ENCODE results near the gene AUNIP.
"Not testable (repeated sequence)": the region's sequence is repeated elsewhere in the genome, so short reads cannot be mapped to it uniquely, and the experiment has no call there.

The AUNIP gene

GRCh38 chr1:25863486-25864262 is 4.4 kb upstream of the AUNIP start:
- DNase-seq, result no peak

- DNase-seq, result no peak
Measured at GRCh38 chr1:25862785-25863485, 3.7 kb upstream of the AUNIP start.

GRCh38 chr1:25861316-25862286 is 2.3 kb upstream of the AUNIP start:
- DNase-seq, result no peak

DNA sequence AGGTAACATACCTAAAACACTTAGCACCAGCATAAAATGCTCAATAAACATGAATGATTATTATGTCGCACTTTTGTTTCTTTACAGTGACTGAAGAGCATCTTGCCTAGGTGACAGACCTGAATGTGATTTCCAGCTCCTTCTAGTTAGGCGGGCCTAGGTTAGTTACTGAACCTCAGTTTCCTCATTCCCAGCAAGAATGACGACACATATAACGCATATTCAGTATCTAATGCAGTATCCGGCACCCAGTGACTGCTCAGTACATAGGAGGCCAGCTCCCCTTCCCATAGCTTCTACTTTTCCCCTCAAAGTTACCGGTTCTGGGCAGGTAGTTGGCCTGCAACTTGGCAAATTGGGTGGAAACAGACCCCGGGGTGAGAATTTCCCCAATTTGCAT is 763 bp downstream of the AUNIP start:
- DNase-seq, result no peak

DNA sequence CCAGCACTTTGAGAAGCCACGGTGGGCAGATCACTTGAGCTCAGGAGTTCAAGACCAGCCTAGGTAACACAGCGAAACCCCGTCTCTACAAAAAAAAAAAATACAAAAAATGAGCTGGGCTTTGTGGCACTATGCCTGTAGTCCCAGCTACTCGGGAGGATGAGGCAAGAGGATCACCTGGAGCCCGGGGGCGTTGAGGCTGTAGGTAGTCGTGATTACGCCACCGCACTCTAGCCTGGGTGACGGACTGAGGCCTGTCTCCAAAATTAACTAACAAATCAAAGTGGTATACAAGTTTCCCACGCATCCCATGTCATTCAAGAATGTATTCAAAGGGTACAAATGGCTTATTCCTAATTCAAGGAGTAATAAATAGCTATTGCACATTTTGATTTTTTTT is 2.4 kb downstream of the AUNIP start:
- DNase-seq, result no peak

DNA sequence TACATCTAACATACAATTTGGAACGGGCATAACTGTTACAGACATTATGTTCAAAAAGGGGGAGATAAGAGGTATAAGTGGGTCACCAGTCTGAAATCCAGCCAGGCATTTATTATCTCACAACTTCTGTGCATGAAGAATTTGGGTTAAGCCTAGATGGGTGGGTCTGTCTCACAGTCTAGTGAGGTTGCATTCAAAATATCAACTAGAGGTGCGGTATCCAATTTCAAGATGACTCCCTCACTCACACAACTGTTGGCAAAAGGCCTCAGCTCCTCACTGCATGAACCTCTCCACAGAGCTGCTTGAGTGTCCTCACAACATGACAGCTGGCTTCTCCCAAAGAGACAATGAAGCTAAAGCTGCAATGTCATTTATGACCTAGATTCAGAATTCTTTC is 4.7 kb downstream of the AUNIP start:
- DNase-seq, result peak; percentile 69

DNA sequence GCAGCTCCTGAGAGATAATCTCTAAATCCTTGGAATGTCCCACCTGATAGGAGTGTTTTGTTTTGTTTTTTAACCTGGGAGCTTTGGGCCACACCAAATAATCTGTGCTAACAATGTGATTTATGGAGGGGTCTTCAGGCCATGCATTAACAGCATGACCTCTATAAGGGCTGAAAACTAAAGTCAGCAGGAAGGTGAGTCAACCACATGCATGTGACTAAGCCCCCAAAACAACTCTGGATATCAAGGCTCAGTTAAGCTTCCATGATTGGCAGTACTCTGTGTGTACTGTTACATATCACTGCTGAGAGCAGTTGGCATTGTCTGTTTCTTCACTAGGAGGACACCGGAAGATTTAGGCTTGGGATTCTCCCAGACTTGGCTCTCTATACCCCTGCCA is 10.7 kb downstream of the AUNIP start:
- DNase-seq, result no peak

GRCh38 chr1:25847929-25848328 is 11.3 kb downstream of the AUNIP start:
- no peak for DNase-seq

GRCh38 chr1:25845664-25846063 is 13.6 kb downstream of the AUNIP start:
- DNase-seq, result no peak

DNA sequence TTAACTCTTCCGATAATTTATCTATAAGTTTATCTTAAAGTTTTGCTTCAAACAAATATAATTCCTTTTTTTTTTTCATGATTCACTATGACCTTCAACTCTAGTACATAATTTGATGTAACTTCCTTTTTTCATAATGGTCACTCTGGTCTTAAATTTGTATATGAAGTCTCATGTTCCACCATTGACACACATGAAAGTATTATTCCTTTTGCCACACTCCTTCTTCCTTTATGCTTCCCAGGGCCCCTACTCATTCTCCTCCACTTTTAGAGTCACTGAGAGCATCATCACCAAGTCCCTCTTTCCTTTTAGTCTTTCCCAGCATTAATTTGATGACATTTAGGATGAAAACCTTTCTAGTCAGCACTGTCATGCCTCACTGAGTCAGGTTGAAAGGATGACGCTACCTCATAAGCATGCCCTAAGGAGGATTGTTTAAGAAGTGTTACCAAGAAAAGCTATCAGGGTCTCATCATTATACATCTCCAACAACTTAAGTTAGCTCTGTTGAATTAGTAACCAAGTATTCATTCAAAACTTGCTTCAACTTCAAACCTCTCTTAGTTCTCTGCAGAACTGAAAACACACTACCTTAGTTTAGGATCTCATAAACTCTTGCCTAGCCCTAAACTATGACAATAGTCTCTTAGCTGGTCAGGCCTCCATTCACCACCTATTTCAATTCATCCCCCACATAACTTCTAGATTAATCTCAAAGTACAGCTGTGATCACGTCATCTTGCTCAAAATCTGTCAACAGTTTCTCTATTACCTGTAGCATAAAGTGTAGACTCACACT is 14.5 kb downstream of the AUNIP start:
- DNase-seq, result no peak

DNA sequence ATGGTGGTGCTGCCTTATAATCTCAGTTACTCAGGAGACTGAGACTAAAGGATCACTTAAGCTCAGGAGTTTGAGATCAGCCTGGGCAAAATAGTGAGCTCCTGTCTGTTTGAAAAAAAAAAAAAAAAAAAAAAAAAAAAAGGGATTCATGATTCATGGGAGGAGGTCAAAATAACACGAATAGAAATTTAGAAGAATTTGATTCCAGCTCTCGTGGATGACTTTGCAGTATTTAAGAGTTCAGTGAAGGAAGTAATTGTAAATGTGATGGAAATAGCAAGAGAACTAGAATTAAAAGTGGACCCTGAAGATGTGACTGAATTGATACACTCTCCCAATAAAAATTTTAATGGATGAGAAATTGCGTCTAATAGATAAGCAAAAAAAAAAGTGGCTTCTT is 15.8 kb downstream of the AUNIP start:
- DNase-seq, result no peak

DNA sequence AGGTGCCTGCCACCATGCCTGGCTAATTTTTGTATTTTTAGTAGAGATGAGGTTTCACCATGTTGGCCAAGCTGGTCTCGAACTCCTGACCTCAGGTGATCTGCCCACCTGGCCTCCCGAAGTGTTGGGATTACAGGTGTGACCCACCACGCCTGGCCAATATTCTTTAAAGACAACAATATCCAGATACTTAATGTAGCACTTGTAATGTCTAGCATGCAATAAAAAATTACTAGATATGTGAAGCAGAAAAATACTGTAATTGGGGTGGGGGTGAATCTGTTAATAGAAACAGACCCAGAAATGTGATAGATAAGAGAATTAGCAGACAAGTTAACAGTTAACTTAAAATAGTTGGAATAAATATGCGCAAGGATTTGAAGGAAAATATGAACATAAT is 19.4 kb downstream of the AUNIP start:
- DNase-seq, result not testable (repeated sequence)

- DNase-seq, result no peak
Measured at GRCh38 chr1:25837262-25837875, 21.9 kb downstream of the AUNIP start.

- DNase-seq, result no peak
Measured at GRCh38 chr1:25836695-25837094, 22.6 kb downstream of the AUNIP start.

DNA sequence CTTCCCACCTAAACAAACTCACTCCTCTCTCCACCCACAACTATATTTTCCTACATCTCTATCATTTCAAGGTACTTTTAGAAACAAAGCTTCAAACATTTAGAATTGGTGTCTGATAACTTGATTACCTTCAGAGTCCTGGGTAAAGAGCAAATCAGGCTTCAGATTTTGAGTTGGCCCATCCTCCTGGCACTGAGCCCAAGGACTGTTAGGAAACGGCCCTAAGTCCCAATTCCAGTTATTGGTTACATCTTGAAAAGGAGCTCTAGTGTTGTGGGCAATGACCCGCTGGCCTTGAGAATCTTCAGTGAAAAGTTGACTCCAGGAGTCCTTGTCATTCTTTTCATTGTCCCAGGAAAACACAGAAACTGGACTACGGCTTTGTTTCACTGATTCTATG is 24.4 kb downstream of the AUNIP start:
- no peak for DNase-seq

- no peak for DNase-seq
Measured at GRCh38 chr1:25833158-25833557, 26.1 kb downstream of the AUNIP start.

GRCh38 chr1:25832336-25833037 is 26.8 kb downstream of the AUNIP start:
- DNase-seq, result no peak

DNA sequence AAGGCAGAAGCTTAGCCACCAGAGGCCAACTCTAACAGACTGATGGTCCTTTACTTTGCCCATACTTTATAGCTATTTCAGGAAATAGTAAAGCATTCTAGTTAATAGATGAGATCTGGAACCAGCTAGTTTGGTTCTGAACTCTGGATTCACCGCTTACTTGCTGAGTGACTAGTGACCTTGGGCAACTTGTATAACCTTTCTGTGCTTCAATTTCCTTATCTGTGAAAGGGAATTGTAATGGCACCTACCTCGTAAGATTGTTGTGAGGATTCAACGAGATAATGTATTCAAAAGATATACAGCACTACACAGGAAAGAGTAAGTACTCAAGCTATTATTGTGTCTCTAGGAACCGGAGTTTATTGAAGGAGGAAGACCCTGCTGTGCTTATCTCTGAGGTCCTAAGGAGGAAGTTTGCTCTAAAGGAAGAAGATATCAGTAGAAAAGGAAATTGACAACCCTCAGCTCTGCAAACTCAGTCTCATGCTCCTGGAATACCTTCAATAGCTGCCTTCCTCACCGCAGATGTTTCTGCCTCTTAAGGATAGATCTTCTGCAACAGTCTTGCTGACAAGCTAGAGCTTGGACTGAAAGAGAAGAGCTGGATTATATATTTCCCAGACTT is 27.6 kb downstream of the AUNIP start:
- no peak for DNase-seq

- no peak for DNase-seq
Measured at GRCh38 chr1:25829046-25829445, 30.2 kb downstream of the AUNIP start.

DNA sequence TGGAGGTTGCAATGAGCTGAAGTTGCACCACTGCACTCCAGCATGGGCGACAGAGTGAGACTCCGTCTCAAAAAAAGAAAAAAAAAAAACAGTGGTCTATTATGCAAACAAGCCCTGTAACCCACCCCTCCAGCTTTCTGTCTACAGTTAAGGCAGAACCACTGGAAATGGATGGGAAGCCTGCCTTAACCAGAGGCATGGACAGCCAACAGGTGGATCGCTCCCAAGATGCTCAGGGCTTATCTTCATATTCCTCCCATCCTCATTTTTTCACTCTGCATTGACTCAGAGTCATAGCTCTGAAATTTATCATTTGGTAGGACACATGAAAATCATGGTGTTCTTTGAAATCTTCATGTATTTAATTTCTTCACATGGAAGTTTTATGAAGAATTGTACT is 30.8 kb downstream of the AUNIP start:
- DNase-seq, result no peak

DNA sequence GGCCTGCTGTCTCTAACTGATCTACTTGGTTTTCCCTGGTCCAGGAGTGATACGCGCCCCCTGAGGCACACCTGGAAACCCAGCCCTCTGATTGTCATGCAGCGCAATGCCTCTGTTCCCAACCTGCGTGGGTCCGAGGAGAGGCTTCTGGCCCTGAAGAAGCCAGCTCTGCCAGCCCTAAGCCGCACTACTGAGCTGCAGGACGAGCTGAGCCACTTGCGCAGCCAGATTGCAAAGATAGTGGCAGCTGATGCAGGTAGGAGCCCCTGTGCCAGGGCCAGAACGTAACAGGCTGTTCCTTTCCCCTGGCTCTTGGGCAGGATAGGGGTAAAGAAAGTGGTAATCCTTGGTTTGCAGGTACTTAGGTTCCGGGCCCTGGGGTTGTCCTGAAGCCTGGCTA is 32.7 kb downstream of the AUNIP start:
- DNase-seq, result no peak

All from NCI-H2171 (cell line).